H1 (cell line): ENCODE measurements around the gene CDH2. TPM values are rescaled to one million over a fixed set of nuclear protein-coding genes. Genes with fewer than 3 reads are reported as not detected.

Source experiments
- CTCF ChIA-PET: fragments of 300-600 bp; sonication (Branson Sonifier 250); formaldehyde crosslinking; loops from one replicate; lab custom pipeline; 2021; ENCODE audit not compliant: partially characterized antibody; lab: Charles Lee
- POLR2A ChIA-PET: fragments of 300-600 bp; sonication (Branson Sonifier 250); formaldehyde crosslinking; loops from one replicate; lab custom pipeline; 2021; ENCODE audit warnings: inconsistent platforms; ENCODE audit not compliant: partially characterized antibody; lab: Charles Lee
- DNase-seq, 2 experiments: peaks; one replicate each; pipeline versions ENCODE4 v3.0.0 to v3.0.0-alpha.2; 2010 to 2022; ENCODE audit warnings: low spot score in 2 of 2, low read depth in 1 of 2, mixed read lengths in 1 of 2
- FAIRE-seq: peaks from 2 replicates; lab custom pipeline; 2011; peaks lifted over from hg19 to GRCh38; lab: Jason Lieb, UNC
- H2AFZ ChIP-seq: 2 replicates; pipeline ENCODE4 v1.8.1; 2012; ENCODE audit warnings: low read length, inconsistent platforms
- H2AK5ac ChIP-seq: 2 replicates; pipeline ENCODE4 v1.6.1; 2013; ENCODE audit warnings: low read depth, low read length
- H2BK120ac ChIP-seq: replicated peaks from 2 replicates; pipeline ENCODE3; 2013; ENCODE audit warnings: low read depth, low read length, inconsistent platforms
- H2BK12ac ChIP-seq: 2 replicates; pipeline ENCODE4 v1.6.1; 2013; ENCODE audit warnings: low read depth, low read length
- H2BK15ac ChIP-seq: 2 replicates; pipeline ENCODE4 v1.6.1; 2013; ENCODE audit warnings: low read length
- H2BK20ac ChIP-seq: 2 replicates; pipeline ENCODE4 v1.6.1; 2013; ENCODE audit warnings: low read length
- H2BK5ac ChIP-seq: 2 replicates; pipeline ENCODE4 v1.6.1; 2013; ENCODE audit warnings: low read depth, low read length
- H3K14ac ChIP-seq: 2 replicates; pipeline ENCODE4 v1.6.1; 2013; ENCODE audit warnings: inconsistent platforms; ENCODE audit not compliant: insufficient read length
- H3K18ac ChIP-seq: 2 replicates; pipeline ENCODE4 v1.6.1; 2013; ENCODE audit warnings: low read length; ENCODE audit errors: extremely low read depth
- H3K23ac ChIP-seq: 2 replicates; pipeline ENCODE4 v1.6.1; 2013; ENCODE audit warnings: inconsistent platforms; ENCODE audit not compliant: insufficient read length
- H3K23me2 ChIP-seq: 2 replicates; pipeline ENCODE4 v1.6.1; 2013; ENCODE audit warnings: low read depth, low read length
- H3K27ac ChIP-seq: 2 replicates; pipeline ENCODE4 v1.6.1; 2011; ENCODE audit warnings: low read depth, low read length, inconsistent platforms
- H3K27me3 ChIP-seq, 4 experiments: replicated peaks in 1 of 4; 1 replicate in 1 of 4; 2 replicates in 3 of 4; pipeline versions ENCODE4 v1.6.1 to v1.8.1; 2011 to 2013; ENCODE audit warnings: low read length in 3 of 4, mild to moderate bottlenecking in 3 of 4, inconsistent platforms in 2 of 4, mixed read lengths in 2 of 4, moderate library complexity in 1 of 4; ENCODE audit not compliant: control insufficient read depth in 3 of 4, insufficient read depth in 3 of 4; ENCODE audit errors: extremely low read depth in 1 of 4
- H3K36me3 ChIP-seq, 4 experiments: 2 replicates each; pipeline versions ENCODE4 v1.6.1 to v1.8.1; 2011 to 2013; ENCODE audit warnings: mild to moderate bottlenecking in 4 of 4, low read length in 3 of 4, moderate library complexity in 2 of 4, control low read depth in 1 of 4, inconsistent platforms in 1 of 4; ENCODE audit not compliant: insufficient read depth in 4 of 4, control insufficient read depth in 2 of 4
- H3K4ac ChIP-seq: replicated peaks from 2 replicates; pipeline ENCODE3; 2013; ENCODE audit warnings: low read length, low read depth, mixed read lengths, inconsistent platforms; ENCODE audit not compliant: insufficient read length
- H3K4me1 ChIP-seq, 4 experiments: replicated peaks in 1 of 4; 1 replicate in 1 of 4; 2 replicates in 3 of 4; pipeline versions ENCODE4 v1.6.1 to v1.8.1; 2011 to 2013; ENCODE audit warnings: low read length in 3 of 4, inconsistent platforms in 2 of 4, mixed read lengths in 1 of 4; ENCODE audit not compliant: insufficient read depth in 4 of 4, control insufficient read depth in 3 of 4
- H3K4me2 ChIP-seq, 2 experiments: 2 replicates each; pipeline versions ENCODE4 v1.6.1 to v1.8.1; 2011 to 2013; ENCODE audit warnings: low read depth in 2 of 2, low read length in 2 of 2, control low read depth in 1 of 2, inconsistent platforms in 1 of 2, mild to moderate bottlenecking in 1 of 2; ENCODE audit not compliant: insufficient read depth in 1 of 2
- H3K4me3 ChIP-seq, 4 experiments: fragments of 200-600, 300-600 bp in 1 of 4; sonication (generic), shearing (Covaris generic), sonication (Bioruptor Twin) in 1 of 4; 2 replicates each; pipeline versions ENCODE4 v1.5.1 to v1.8.1; 2011 to 2016; ENCODE audit warnings: low read length in 4 of 4, low read depth in 3 of 4, control low read depth in 2 of 4, inconsistent platforms in 2 of 4, mild to moderate bottlenecking in 2 of 4, mixed read lengths in 1 of 4, moderate library complexity in 1 of 4; ENCODE audit not compliant: insufficient read depth in 2 of 4; ENCODE audit errors: extremely low read depth in 1 of 4
- H3K56ac ChIP-seq: replicated peaks from 2 replicates; pipeline ENCODE3; 2013; ENCODE audit warnings: low read depth, mild to moderate bottlenecking, mixed read lengths, low read length, inconsistent platforms; ENCODE audit not compliant: insufficient read length
- H3K79me1 ChIP-seq: 2 replicates; pipeline ENCODE4 v1.6.1; 2013; ENCODE audit warnings: low read depth, low read length, control low read depth
- H3K79me2 ChIP-seq, 2 experiments: 2 replicates each; pipeline versions ENCODE4 v1.6.1 to v1.8.1; 2012 to 2013; ENCODE audit warnings: low read length in 2 of 2, mild to moderate bottlenecking in 2 of 2, inconsistent platforms in 1 of 2; ENCODE audit not compliant: insufficient read depth in 2 of 2, control insufficient read depth in 1 of 2
- H3K9ac ChIP-seq, 4 experiments: replicated peaks in 1 of 4; 1 replicate in 1 of 4; 2 replicates in 3 of 4; pipeline versions ENCODE4 v1.6.1 to v1.8.1; 2011 to 2013; ENCODE audit warnings: low read depth in 3 of 4, low read length in 3 of 4, control low read depth in 2 of 4, mild to moderate bottlenecking in 2 of 4, moderate library complexity in 2 of 4, inconsistent platforms in 1 of 4; ENCODE audit errors: extremely low read depth in 1 of 4
- H3K9me3 ChIP-seq, 2 experiments: 2 replicates each; pipeline versions ENCODE4 v1.6.1 to v1.8.1; 2012 to 2013; ENCODE audit warnings: mild to moderate bottlenecking in 2 of 2, moderate library complexity in 2 of 2, control low read depth in 1 of 2, inconsistent platforms in 1 of 2, low read depth in 1 of 2, low read length in 1 of 2, mixed read lengths in 1 of 2; ENCODE audit not compliant: insufficient read depth in 2 of 2
- H4K20me1 ChIP-seq, 2 experiments: replicated peaks in 1 of 2; 2 replicates each; pipeline versions ENCODE3 to v1.8.1; 2011 to 2013; ENCODE audit warnings: inconsistent platforms in 2 of 2, low read length in 2 of 2, mild to moderate bottlenecking in 1 of 2; ENCODE audit not compliant: insufficient read depth in 2 of 2, control insufficient read depth in 1 of 2
- H4K5ac ChIP-seq: 2 replicates; pipeline ENCODE4 v1.6.1; 2013; ENCODE audit warnings: low read length, low read depth, mixed read lengths, inconsistent platforms; ENCODE audit not compliant: insufficient read length
- H4K8ac ChIP-seq: 2 replicates; pipeline ENCODE4 v1.8.0; 2013; ENCODE audit warnings: mild to moderate bottlenecking, moderate library complexity, low read length, inconsistent platforms; ENCODE audit not compliant: insufficient read depth; ENCODE audit errors: extremely low read depth
- H4K91ac ChIP-seq: replicated peaks from 2 replicates; pipeline ENCODE3; 2013; ENCODE audit warnings: low read length, mixed read lengths, inconsistent platforms; ENCODE audit not compliant: insufficient read length
- E2F6 ChIP-seq: IDR thresholded peaks from 2 replicates; pipeline ENCODE4 v1.6.1; 2012; ENCODE audit warnings: inconsistent platforms
- EGR1 ChIP-seq: IDR thresholded peaks from 2 replicates; pipeline ENCODE4 v1.6.1; 2011; ENCODE audit warnings: low read depth, low read length, borderline replicate concordance
- polyA plus RNA-seq, 7 experiments: library from polyadenylated mRNA; depleted of rRNA in 3 of 7; stranded (reverse) in 5 of 7; unstranded in 2 of 7; fragments of >200 nt in 5 of 7; fragments of 200-250 nt in 2 of 7; gene quantifications; 1 replicate in 5 of 7; 2 replicates in 1 of 7; 4 replicates in 1 of 7; pipeline versions ENCODE4 v1.2.1 to v1.2.3, GENCODE V29; 2011 to 2013; ENCODE audit warnings: missing spikeins in 2 of 7, mixed read lengths in 2 of 7
- total RNA-seq: library from RNA; stranded (reverse); fragmentation: NEBNext Ultra II Directional; extraction: Animal tissue kit (Norgen Biotek cat#: 25700); gene quantifications from 2 replicates; pipeline ENCODE4 v1.2.1, GENCODE V29; 2021

Gene CDH2
- total and polyA plus RNA-seq, 2 of the 8 experiments (the other 6 are each of a cell fraction or from before 2014, with no cell fraction given) = 15.0 to 56.5 TPM

- H3K14ac ChIP-seq = no peak overlapping the region
- no peaks in the 10 kb centered on the region for H3K79me2 ChIP-seq
- H2AK5ac ChIP-seq = no peak overlapping the region
- no peaks in the 10 kb centered on the region for H3K23me2 ChIP-seq
- H2BK5ac ChIP-seq = no peak overlapping the region
- H2BK120ac ChIP-seq = no peak overlapping the region
- no peaks in the 10 kb centered on the region for H4K20me1 ChIP-seq
- DNase-seq = no peak
- no peak overlapping the region for H2AFZ ChIP-seq
- no peak overlapping the region for H3K4me2 ChIP-seq
- H2BK12ac ChIP-seq = no peak overlapping the region
- no peak overlapping the region for H2BK20ac ChIP-seq
- H3K79me1 ChIP-seq = no peaks in the 10 kb centered on the region
- no peak overlapping the region for H3K18ac ChIP-seq
- no peak overlapping the region for H4K91ac ChIP-seq
- ChIA-PET POLR2A (no interaction called here), CTCF (no interaction called here)
- no peak overlapping the region for H3K4me3 ChIP-seq
- H3K4me1 ChIP-seq = no peaks in the 10 kb centered on the region
- no peak overlapping the region for H3K27ac ChIP-seq
- no peak overlapping the region for H3K4ac ChIP-seq
- no peak overlapping the region for H2BK15ac ChIP-seq
- no peak overlapping the region for H3K56ac ChIP-seq
- H3K9me3 ChIP-seq = no peaks in the 10 kb centered on the region; a peak in 1 of 4 replicates
- no peak overlapping the region for H4K5ac ChIP-seq
- no peak overlapping the region for H4K8ac ChIP-seq
- H3K27me3 ChIP-seq = peaks cover 0 to 2% (median 0%) of the 10 kb centered on the region in 4 experiments; a peak in 1 of 7 replicates
- TF ChIP-seq E2F6 (no peak), EGR1 (no peak)
- H3K23ac ChIP-seq = no peak overlapping the region
- no peak overlapping the region for H3K9ac ChIP-seq
- FAIRE-seq = no peak
- no peaks in the 10 kb centered on the region for H3K36me3 ChIP-seq
Observed at GRCh38 chr18:28099237-28099636, 77.7 kb downstream of the CDH2 start.
